NCI-H526 treated with DMSO at 0.1 percent for 48 hours (cell line): ENCODE results near the gene COMP.

Experiments used
- DNase-seq: peaks from one replicate; lab custom pipeline; 2025; lab: John Stamatoyannopoulos, UW

The COMP gene

DNA sequence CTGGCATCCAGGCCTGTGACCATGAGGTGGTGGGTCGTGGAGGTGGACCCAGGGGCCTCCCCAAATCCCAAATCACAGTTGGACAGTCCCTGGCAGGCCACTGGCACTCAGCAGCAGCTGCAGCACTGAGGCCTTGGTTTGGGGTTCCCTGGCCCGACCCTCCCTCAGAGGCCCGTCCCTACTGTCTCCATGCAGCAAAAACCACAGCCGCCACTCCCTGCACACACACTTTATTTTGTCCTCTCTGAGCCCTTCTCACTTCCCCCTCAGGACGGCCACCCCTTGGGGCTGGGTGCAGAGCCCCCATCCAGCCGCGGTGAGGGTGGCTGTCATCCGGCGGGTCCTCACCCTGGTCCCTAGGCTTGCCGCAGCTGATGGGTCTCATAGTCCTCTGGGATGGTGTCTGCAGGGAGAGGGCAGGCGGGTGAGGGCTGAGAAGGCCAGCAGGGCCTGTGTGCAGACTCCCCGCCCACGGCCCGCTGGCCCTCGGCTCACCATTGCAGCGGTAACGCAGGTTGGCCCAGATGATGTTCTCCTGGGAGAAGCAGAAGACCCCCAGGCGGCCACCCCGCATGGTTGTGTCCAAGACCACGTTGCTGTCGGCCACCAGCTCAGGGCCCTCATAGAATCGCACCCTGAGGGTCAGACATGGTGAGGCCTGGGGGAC lies 8.4 kb downstream of the COMP start:
- DNase-seq, result no peak

DNA sequence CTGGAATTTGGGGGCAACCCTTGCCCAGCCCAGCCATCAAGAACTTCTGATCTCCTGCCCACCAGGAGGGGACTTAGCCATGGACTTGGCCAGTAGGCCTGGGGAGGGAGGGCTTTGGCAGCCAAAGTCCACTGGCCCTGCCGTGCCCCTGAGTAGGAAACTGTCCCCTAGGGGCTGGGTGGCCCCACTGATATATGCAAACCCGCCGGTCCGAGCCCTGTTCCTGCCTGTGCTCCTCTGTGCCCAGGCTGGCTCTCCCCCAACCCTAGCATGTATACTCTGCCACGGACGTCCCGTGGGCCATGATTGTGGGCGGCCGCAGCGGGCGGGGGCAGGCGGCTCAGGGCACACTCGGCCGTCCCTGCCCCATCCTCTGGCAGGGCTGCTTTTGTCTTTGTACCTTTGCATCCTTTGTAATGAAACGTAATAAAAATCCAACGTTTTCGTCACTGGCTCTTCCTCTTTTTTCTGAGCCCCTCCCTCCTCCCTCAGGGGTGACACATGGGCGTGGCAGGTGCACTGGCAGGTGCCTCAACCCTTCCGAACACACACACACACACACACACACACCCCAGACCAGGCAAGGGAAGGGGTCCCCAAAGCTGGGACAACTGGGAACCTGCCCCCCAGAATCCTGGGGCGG lies 9.1 kb downstream of the COMP start:
- no peak for DNase-seq

DNA sequence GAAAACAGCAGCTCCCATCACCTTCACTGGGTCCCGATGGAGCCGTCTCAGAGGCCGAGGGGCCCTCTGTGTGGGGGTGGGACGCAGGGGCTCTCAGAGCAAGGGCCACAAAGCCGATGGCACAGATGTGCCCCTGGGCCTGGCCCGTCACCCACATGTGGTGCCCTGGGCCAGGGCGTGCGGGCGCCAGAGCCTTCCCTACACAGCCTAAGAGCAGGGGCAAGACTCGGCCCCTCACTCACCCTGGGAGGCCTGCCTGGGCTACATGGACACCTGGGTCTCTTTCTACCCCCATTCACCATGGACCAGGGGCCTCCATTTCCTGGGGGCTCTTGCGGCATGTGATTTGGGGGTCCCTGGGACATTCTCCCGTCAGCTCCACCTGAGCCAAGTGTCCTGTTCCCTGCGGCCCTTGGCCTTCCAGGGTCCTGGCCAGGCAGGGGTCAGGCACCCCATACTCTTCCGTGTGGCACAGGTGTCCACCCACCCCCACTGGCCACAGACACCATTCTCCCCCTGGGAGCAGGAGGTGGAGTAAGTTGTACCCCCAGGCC lies 10.0 kb downstream of the COMP start:
- DNase-seq, result no peak

DNA sequence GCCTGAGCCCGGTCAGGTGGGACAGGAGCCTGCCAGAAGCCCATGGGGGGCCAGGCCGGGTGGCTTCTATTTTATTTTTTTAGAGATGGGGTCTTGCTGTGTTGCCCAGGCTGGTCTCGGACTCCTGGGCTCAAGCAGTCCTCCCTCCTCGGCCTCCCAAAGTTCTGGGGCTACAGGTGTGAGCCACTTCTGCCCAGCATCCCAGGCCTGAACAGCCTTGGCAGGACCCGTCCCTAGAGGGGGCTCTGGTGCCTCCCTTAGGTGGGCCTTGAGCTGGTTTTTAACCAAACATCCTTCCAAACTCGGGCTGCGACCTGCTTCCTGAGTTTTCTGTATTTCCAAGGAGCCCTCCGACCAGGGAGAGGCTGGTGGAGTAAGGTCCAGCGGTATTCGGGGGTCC lies 10.5 kb downstream of the COMP start:
- DNase-seq, result no peak

DNA sequence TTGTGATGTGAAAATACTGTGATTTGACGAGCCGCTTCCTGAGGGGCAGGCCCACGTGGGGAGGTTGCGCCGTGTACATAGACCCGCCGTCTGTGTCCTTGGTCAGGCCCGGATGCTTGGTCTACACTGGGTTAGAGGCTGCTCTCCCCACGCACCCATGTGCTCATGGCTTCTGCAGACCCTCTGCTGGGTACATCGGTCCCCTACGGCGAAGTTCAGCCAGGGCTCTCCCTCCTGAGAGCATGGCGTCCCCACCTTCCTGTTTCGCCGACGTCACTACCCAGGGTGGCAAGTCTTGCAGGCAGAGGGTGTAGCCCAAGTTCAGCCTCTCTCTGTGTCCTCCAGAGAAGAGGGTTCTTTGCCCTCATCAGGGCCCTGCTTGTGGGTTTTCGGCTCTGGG lies 11.0 kb downstream of the COMP start:
- DNase-seq, result no peak

DNA sequence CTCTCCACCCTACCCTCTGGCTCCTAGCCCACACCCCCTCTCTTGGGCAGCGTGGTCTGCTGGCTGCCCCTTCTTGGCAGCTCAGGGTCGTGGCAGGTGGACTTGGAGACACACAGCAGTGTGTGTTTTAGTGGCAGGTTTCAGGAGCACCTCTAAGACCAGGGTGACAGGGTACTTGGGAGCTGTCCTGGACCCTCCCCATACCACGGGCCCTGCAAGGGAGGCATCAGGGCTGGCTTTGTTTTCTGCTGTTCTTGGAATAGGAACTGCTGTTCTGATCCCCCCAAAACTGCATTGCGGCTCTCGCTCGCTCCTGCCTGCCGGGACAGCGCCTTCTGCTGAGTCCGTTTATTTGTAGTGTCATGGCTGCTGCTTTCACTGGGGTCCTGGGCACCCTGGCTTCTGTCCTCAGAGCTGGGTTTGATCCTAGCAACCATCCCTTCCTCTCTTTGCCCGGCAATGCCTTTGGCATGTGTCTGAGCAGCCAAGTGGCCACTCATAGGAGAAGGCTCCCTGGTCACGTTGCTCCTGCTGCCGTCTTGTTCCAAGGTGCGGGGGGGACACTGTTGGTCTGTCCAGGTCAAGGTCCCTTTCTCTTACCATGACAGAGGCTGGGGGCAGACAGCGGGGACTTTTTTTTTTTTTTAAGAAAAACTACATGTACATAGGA lies 12.1 kb downstream of the COMP start:
- no peak for DNase-seq

DNA sequence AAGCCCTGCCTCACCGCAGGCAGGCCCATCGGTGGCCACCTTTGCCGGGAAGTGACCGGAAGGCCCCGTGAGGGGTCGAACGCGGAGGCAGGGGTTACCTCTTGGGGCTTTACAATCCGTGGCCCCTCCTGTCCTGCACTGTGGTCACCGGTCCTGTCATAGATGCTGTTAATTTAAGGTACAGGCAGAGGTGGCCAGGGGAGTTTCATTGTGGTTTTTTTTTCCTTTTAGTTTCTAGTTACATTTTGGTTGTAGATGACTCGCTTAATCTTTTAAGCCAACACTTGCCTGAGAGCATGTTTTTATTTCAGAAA lies 13.1 kb downstream of the COMP start:
- DNase-seq, result no peak

DNA sequence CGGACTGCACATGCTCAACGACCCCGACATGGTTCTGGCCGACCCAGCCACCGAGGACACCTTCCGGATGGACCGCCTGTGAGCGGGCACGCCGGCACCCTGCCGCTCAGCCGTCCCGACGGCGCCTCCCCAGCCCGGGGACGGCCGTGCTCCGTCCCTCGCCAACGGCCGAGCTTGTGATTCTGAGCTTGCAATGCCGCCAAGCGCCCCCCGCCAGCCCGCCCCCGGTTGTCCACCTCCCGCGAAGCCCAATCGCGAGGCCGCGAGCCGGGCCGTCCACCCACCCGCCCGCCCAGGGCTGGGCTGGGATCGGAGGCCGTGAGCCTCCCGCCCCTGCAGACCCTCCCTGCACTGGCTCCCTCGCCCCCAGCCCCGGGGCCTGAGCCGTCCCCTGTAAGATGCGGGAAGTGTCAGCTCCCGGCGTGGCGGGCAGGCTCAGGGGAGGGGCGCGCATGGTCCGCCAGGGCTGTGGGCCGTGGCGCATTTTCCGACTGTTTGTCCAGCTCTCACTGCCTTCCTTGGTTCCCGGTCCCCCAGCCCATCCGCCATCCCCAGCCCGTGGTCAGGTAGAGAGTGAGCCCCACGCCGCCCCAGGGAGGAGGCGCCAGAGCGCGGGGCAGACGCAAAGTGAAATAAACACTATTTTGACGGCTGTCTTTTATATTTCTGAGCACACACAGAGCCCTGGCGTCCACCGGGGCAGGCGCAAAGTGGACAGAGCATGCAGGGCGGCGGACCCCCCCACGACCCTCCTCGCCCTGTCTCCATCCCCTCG lies 13.6 kb downstream of the COMP start:
- DNase-seq, result no peak

DNA sequence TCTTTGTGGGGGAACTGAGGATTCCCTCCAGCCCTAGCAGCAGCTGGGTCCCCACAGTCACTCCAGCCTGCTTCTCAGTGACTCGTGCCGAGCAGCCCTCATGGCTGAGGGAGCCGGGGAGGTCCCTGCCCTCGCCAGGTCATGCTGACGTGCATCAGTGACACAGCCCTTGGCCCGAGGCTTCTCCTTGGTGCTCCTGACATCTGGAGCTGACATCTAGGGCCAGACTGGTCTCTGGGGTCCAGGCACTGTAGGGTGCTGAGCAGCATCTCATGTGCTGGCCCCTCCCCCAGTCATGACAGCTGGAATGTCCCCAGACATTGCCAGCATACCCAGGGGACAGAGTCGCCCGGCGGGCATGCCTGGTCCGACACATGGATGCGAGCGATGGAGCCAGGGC lies 14.4 kb downstream of the COMP start:
- DNase-seq, result no peak

DNA sequence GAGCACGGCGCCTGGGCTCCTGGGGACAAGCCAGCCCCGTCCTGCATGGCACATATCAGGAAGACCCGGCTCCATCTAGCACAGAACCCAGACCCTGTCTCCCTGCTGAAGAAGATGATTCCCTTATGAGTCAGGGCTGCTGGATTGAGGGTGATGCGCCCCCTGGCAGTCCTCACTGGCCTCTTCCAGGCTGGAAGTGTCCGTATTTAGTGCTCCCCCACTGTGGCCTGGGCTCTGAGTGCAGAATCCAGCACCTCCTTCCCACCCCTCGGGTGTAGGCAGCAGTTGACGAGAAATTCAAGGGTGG lies 14.9 kb downstream of the COMP start:
- DNase-seq, result no peak

DNA sequence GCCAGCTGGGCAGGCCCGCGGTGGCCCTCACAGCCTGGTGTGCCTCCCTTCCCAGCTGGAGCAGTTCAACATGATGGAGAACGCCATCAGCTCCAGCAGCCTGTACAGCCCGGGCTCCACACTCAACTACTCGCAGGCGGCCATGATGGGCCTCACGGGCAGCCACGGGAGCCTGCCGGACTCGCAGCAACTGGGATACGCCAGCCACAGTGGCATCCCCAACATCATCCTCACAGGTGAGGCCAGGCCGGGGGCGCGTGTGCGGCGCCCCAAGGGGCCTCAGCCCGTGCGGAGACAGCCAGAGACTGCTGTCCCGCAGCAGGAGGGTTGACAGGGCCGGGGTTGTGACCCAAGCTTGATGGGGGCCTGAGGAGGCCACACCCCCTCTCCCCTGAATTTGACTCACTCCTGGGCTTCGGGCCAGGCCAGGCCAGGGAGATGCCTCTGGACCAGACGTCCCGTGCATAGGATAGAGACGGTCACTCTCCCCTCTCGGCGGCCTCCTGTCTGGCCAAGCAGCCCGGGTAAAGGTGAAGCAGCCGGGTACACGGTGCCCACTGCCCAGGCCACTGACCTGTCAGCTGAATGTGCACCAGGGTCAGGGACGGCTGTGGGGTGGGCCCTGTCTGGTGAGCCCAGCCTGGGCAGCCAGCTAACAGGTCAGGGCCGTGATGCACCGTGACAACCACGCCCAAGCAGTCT lies 15.4 kb downstream of the COMP start:
- no peak for DNase-seq

DNA sequence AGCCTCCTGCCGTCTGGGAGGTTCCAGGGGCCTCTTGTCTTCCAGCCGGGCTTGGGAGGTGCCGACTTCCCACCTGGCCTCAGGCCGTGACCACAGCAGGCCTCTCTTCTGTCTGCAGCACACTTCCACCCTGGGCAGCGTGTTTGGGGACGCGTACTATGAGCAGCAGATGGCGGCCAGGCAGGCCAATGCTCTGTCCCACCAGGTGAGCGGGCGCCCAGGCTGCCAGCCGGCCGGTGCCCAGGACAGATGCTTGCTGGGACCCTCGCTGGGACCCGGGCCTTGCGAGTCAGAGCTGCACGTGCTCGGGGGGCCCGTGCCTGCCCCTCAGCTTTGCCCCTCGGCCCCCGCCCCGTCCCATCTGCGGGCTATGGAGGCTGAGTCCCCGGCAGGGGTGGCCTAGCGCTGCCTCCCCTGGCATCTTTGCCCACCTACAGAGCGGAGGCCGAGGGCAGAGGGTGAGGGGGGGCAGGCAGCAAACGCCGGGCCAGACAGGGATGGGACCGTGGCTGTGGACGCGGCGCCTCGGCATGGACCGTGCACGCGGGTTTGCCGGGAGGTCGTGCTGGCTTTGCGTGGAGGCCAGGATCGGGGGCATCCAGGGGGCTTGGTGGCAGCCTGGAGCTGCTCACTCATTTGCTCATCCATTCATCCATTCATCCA lies 16.2 kb downstream of the COMP start:
- DNase-seq, result no peak

DNA sequence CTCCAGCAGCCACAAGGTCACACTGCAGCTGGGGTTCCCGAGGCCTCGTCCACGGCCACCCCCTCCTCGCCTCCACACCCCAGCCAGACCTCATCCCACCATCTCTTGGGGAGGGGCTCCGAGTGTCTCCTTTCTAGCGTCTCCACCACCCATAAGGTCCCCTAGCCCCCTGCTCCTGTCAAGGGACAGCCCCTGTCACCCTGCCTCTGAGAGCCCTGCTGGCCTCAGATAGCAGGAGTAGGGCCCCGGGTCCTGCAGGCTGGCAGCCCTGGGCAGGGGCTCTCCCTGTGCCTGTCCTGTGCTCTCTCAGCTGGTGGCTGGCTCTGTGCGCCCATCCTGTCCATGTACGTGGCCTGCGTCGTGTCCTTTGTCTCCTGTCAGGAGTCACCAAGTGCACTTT lies 17.0 kb downstream of the COMP start:
- DNase-seq, result no peak

DNA sequence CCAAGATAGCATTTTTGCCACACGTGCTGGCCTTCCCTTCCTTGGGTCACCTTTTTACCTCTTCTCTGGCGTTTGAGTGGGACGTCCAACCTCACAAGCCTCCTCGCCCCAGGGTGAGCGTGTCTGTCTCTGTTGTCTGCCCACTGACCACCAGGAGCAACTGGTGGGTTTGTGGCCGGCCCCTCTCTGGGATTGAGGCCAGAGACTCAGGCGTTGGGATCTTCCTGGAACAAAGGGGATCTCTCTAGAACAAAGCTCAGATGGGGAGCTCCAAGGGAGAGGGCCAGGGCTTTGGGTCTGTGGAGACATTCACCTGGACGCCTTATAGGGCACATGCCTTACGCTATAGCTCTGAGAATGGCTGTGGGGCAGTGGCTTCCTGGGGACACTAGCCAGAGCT lies 17.4 kb downstream of the COMP start:
- DNase-seq, result no peak

DNA sequence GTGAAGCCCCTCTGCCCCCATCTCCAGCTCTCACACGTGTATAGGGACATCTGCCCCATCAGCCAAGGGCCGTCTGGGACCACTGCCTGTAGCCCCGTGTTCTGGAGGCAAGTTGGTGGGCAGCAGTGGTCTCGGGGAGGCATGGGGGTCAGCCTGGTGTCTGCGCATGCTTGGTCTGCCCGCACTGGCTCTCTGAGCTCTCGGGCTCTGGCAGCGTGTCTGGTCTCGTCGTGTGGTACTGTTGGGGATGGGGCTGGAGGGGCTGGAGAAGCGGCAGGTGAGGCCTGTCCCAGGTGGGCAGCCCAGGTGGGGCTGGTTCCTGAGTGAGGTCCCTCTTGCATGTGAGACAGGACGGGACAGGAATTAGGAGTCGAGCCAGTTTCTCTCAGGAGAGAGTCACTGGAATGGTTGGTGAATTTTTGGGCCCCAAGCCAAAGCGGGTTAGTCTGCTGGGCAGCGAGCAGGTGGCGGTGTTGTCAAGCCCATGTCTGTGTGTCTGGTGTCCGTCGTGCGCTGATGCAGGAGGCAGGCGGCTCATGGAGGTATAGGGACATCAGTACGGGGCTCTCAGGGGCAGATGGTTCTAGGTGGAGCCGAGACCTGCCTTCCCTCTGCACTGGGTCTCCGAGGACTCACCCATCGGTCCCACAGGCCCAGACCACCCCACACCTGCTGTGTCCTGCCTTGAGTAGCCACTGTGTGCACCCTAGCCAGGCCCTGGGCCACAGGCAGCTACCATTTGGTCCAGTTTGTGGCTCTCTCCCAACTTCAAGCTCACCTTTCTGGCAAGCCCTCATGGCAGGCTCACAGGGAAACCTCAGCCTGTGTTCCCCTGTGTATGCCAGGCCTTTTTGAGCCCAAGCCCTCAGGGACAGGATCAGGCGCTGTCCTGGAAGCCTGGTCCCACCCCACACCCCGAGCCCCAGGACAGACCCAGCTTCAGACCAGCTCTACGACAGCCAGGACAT lies 18.2 kb downstream of the COMP start:
- no peak for DNase-seq

DNA sequence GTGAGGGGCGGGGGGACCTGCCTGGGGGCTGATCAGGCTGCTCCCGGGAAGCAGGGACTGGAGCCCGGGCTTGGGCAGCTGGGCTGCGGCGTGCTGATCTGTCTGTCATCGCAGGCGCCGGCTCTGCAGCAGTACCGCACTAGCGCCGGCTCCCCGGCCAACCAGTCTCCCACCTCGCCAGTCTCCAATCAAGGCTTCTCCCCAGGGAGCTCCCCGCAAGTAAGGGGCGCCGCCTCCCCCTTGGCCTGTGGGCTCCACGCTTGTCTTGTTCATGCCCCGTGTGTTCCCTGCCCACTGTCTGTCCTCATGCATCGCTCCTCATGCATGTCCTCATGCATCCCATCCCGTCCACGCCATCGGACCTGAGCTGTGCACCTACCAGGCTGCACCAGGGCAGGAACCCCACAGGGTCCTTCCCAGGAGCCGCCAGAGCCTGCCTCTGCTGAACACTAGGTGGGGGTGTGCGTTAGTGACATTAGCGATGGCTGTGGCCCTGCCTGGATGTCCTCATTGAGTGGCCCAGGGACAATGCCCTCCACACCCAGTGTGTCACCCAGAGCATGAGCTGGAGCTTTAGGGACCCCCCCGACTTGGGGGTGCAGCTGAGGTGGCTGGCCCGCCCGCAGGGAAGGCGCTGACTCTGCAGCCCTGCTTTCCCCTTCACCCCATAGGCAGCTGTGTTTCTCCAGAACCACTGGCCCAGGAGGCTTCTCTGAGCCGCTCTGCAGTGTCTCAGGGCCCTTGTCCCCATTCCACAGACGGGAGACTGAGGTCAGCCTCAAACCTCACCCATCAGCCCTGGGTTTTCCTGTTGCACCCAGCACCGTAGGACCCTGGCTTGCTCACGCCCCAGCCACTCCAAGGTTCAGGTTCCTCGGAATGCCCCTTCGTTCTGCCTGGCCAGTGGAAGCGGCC lies 19.5 kb downstream of the COMP start:
- peak; percentile 10 for DNase-seq

DNA sequence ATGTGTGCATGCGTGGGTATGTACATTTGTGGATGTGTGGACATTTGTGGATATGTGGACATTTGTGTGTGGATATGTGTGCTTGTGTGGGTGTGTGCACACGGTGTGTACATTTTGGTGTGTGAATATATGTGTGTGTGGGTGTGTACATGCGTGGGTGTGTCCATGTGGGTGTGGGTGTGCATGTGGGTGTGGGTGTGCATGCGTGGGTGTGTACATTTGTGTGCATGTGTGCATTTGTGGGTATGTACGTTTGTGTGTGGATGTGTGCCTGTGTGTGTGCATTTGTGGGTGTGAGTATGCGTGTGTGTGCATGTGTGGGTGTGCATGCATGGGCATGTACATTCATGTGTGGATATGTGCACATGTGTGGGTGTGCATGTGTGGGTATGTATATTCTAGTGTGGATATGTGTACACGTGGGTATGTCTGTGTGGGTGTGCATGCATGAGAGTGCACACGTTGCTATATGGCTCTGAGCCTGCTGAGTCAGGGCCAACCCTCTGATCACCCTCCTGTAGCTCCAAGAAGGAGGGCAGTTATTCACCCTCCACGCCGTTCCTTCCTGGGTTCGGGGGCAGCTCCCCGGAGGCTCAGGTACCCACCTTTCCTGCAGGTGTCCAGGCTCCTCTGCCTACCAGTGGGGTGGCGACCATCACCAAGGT lies 20.3 kb downstream of the COMP start:
- no peak for DNase-seq

DNA sequence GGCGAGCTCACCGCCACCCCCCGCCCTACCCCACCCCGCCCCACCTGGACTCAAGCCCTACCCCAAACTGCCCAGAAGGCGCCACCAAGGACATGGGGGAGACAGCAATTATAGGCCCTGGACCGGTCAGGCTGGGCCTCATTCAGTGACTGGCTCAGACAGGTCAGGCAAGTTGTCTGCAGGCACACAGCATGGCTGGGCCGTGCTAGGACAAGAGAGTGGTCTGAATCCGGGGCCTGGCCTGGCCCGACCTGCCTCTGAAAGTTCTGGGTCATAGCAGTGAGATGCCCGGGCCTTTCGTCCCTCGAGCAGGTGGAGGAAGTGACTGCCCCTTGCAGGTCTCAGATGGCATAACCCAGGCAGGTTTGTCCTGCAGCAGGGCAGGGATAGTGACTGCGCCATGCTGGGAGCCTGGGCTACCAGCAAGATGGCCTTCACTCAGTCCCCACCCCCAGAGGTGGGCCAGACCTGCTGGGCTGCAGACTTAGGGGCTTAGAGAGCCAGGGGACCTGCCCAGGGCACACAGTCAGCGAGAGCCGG lies 21.0 kb downstream of the COMP start:
- no peak for DNase-seq
